ENCODE measurements around the gene TBC1D30. TPM values are rescaled to one million over a fixed set of nuclear protein-coding genes. Genes with fewer than 3 reads are reported as not detected.

Gene TBC1D30
- total RNA-seq, 2 donors from 2014 or later: 1.7 to 1.9 TPM

- H3K27ac ChIP-seq (ENCODE audit: low read depth, low read length): no peak overlapping the region
- no peaks in the 10 kb centered on the region for H3K27me3 ChIP-seq (ENCODE audit: control insufficient read depth, insufficient read depth, low read length, poor library complexity, severe bottlenecking)
- DNase-seq: no peak
- H3K4me1 Mint-ChIP-seq: peaks cover 1% of the 10 kb centered on the region
- no peaks in the 10 kb centered on the region for H3K36me3 Mint-ChIP-seq (ENCODE audit: low read depth)
- no peak overlapping the region for H3K4me3 Mint-ChIP-seq
- no peaks in the 10 kb centered on the region for H3K36me3 ChIP-seq (ENCODE audit: control insufficient read depth, insufficient read depth, low read length)
- H3K4me3 ChIP-seq (ENCODE audit: low read length): no peak overlapping the region
- no peak for TF ChIP-seq CTCF (conservative IDR thresholded peaks at IDR 0.05)
- no peaks in the 10 kb centered on the region for H3K4me1 ChIP-seq (ENCODE audit: control insufficient read depth, insufficient read depth, low read length)
- H3K9ac ChIP-seq (ENCODE audit: extremely low read depth, low read length, poor library complexity, severe bottlenecking): no peak overlapping the region
- no peaks in the 10 kb centered on the region for H3K27me3 Mint-ChIP-seq (ENCODE audit: insufficient read depth)
- no peaks in the 10 kb centered on the region for H3K9me3 ChIP-seq (ENCODE audit: control insufficient read depth, low read length)
- no peaks in the 10 kb centered on the region for H3K9me3 Mint-ChIP-seq
- 73 to 85% methylated on average over 3 of the region's 3 CpGs for WGBS, 2 experiments (ENCODE audit: insufficient coverage in 1 of 2, insufficient read length in 1 of 2)
- no peak overlapping the region for H3K27ac Mint-ChIP-seq
Observed at GRCh38 chr12:64794305-64794704, 30.1 kb upstream of the TBC1D30 start.

GRCh38 chr12:64796205-64796845 is 28.1 kb upstream of the TBC1D30 start:
- Mint-ChIP-seq H3K4me1 (peaks cover 9% of the 10 kb centered on the region), H3K9me3 (no peaks in the 10 kb centered on the region), H3K27me3 (ENCODE audit: insufficient read depth) (no peaks in the 10 kb centered on the region), H3K36me3 (ENCODE audit: low read depth) (no peaks in the 10 kb centered on the region), H3K4me3 (no peak overlapping the region), H3K27ac (peak overlapping the region; percentile 52)
- WGBS, 2 experiments (ENCODE audit: insufficient coverage in 1 of 2, insufficient read length in 1 of 2): 65% methylated on average over 4 of the region's 5 CpGs; no CpG with 5 or more reads in 1 of the 2 experiments
- Histone ChIP-seq H3K36me3 (ENCODE audit: control insufficient read depth, insufficient read depth, low read length) (no peaks in the 10 kb centered on the region), H3K27me3 (ENCODE audit: control insufficient read depth, insufficient read depth, low read length, poor library complexity, severe bottlenecking) (no peaks in the 10 kb centered on the region), H3K27ac (ENCODE audit: low read depth, low read length) (no peak overlapping the region), H3K4me3 (ENCODE audit: low read length) (no peak overlapping the region), H3K9me3 (ENCODE audit: control insufficient read depth, low read length) (no peaks in the 10 kb centered on the region), H3K4me1 (ENCODE audit: control insufficient read depth, insufficient read depth, low read length) (peaks cover 7% of the 10 kb centered on the region), H3K9ac (ENCODE audit: extremely low read depth, low read length, poor library complexity, severe bottlenecking) (no peak overlapping the region)
- DNase-seq: peak; percentile 85
- peak; percentile 93 for TF ChIP-seq CTCF (conservative IDR thresholded peaks at IDR 0.05)

- H3K9me3 ChIP-seq (ENCODE audit: control insufficient read depth, low read length): no peaks in the 10 kb centered on the region
- H3K4me1 Mint-ChIP-seq: peaks cover 9% of the 10 kb centered on the region
- no peaks in the 10 kb centered on the region for H3K27me3 Mint-ChIP-seq (ENCODE audit: insufficient read depth)
- H3K27me3 ChIP-seq (ENCODE audit: control insufficient read depth, insufficient read depth, low read length, poor library complexity, severe bottlenecking): no peaks in the 10 kb centered on the region
- DNase-seq: no peak
- no peak overlapping the region for H3K4me3 Mint-ChIP-seq
- TF ChIP-seq CTCF (conservative IDR thresholded peaks at IDR 0.05): no peak
- no peak overlapping the region for H3K27ac Mint-ChIP-seq
- H3K4me3 ChIP-seq (ENCODE audit: low read length): no peak overlapping the region
- H3K36me3 ChIP-seq (ENCODE audit: control insufficient read depth, insufficient read depth, low read length): no peaks in the 10 kb centered on the region
- H3K9me3 Mint-ChIP-seq: no peaks in the 10 kb centered on the region
- H3K9ac ChIP-seq (ENCODE audit: extremely low read depth, low read length, poor library complexity, severe bottlenecking): no peak overlapping the region
- H3K27ac ChIP-seq (ENCODE audit: low read depth, low read length): no peak overlapping the region
- no peaks in the 10 kb centered on the region for H3K36me3 Mint-ChIP-seq (ENCODE audit: low read depth)
- H3K4me1 ChIP-seq (ENCODE audit: control insufficient read depth, insufficient read depth, low read length): peaks cover 7% of the 10 kb centered on the region
- 83 to 92% methylated on average over 1 of the region's 1 CpG for WGBS, 2 experiments (ENCODE audit: insufficient coverage in 1 of 2, insufficient read length in 1 of 2)
Observed at GRCh38 chr12:64797156-64797555, 27.3 kb upstream of the TBC1D30 start.

All from endodermal cell (in vitro differentiated cells).